ENCODE results near the gene ADAM12. TPM values are rescaled to one million over a fixed set of nuclear protein-coding genes. Genes with fewer than 3 reads are reported as not detected.

The ADAM12 gene
- total RNA-seq, 1 experiment from 2014 or later, result 0.24 TPM

- H2BK20ac ChIP-seq (ENCODE audit: low read depth, low read length, poor library complexity, severe bottlenecking), result no peak overlapping the region
- no peak overlapping the region for H2BK15ac ChIP-seq (ENCODE audit: low read depth, low read length)
- H3K4me2 ChIP-seq (ENCODE audit: insufficient read depth, insufficient read length, low read length), result no peak overlapping the region
- Mint-ChIP-seq H3K36me3 (ENCODE audit: insufficient read depth in 1 of 3, low read depth in 3 of 3) (peaks cover 0 to 4% (median 2%) of the 10 kb centered on the region in 3 experiments; a peak in 1 of 7 replicates), H3K27ac (no peak overlapping the region), H3K4me3 (no peak overlapping the region), H3K9me3 (0 out of 5 replicates have a peak, but pooled peaks cover 0 to 3% of the 10 kb centered on the region in 2 experiments), H3K27me3 (ENCODE audit: low read depth) (peaks cover 48% of the 10 kb centered on the region), H3K4me1 (peaks cover 12 to 14% of the 10 kb centered on the region in 2 experiments)
- no peak overlapping the region for H3K23ac ChIP-seq (ENCODE audit: insufficient read length, low read depth, low read length)
- H4K5ac ChIP-seq (ENCODE audit: insufficient read length, low read depth, low read length), result no peak overlapping the region
- no peak for TF ChIP-seq CTCF (conservative IDR thresholded peaks at IDR 0.05)
- H3K79me2 ChIP-seq (ENCODE audit: insufficient read depth, low read length), result no peaks in the 10 kb centered on the region
- H3K79me1 ChIP-seq (ENCODE audit: insufficient read depth, low read depth, low read length, poor library complexity, severe bottlenecking), result no peaks in the 10 kb centered on the region
- no peak overlapping the region for H4K8ac ChIP-seq (replicated peaks; ENCODE audit: insufficient read length, low read depth, low read length)
- H2BK120ac ChIP-seq (ENCODE audit: low read depth, low read length, poor library complexity, severe bottlenecking), result no peak overlapping the region
- H3K56ac ChIP-seq (ENCODE audit: insufficient read length, low read depth, low read length), result no peak overlapping the region
- peaks cover 15% of the 10 kb centered on the region for H3K23me2 ChIP-seq (ENCODE audit: insufficient read length, low read depth, low read length, poor library complexity, severe bottlenecking)
- no peak overlapping the region for H2AFZ ChIP-seq (ENCODE audit: low read length)
- no CpG with 5 or more reads among the region's 9 CpGs for WGBS (ENCODE audit: extremely low coverage, insufficient read length, low lambda C conversion rate)
- no peaks in the 10 kb centered on the region for H3K9me3 ChIP-seq (ENCODE audit: control insufficient read depth, low read depth, low read length)
- H4K20me1 ChIP-seq (ENCODE audit: control insufficient read depth, insufficient read depth, insufficient read length), result no peaks in the 10 kb centered on the region
- no peak overlapping the region for H3K9ac ChIP-seq (ENCODE audit: extremely low read depth, insufficient read length, low read length)
- no peak overlapping the region for H2BK12ac ChIP-seq (ENCODE audit: insufficient read length, low read depth, low read length)
- H2AK5ac ChIP-seq (ENCODE audit: insufficient read length, low read length), result no peak overlapping the region
- no peak overlapping the region for H3T11ph ChIP-seq (ENCODE audit: low read length)
- no peak overlapping the region for H3K14ac ChIP-seq (ENCODE audit: insufficient read depth, low read length)
- H3K18ac ChIP-seq (ENCODE audit: insufficient read length, low read depth, low read length), result no peak overlapping the region
- no peak for DNase-seq
- no peak overlapping the region for H3K27ac ChIP-seq (ENCODE audit: insufficient read length, low read depth, low read length)
- peaks cover 11% of the 10 kb centered on the region; the same call in 1 of the 2 replicates for H3K27me3 ChIP-seq (ENCODE audit: insufficient read depth, low read length)
- no peak overlapping the region for H2BK5ac ChIP-seq (ENCODE audit: insufficient read length, low read length)
- no peaks in the 10 kb centered on the region for H3K4me1 ChIP-seq (ENCODE audit: insufficient read depth, low read length)
- no peak overlapping the region for H4K91ac ChIP-seq (ENCODE audit: insufficient read length, low read depth, low read length)
- H3K4ac ChIP-seq (ENCODE audit: low read depth, low read length), result no peak overlapping the region
Observed at GRCh38 chr10:126391192-126391885, 3.1 kb upstream of the ADAM12 start.

Data from H9 (cell line).